A549 treated with DMSO at 1 μM for 4 hours (cell line): ENCODE data around the gene ISCA2. TPM values are rescaled to one million over a fixed set of nuclear protein-coding genes. Genes with fewer than 3 reads are reported as not detected.

Source experiments
- total RNA-seq: library from RNA; stranded (reverse); fragments of 200-300 nt; extraction: Qiagen RNA extraction; gene quantifications from 5 replicates; pipeline ENCODE4 v1.2.3, GENCODE V29; 2022; ENCODE audit warnings: low read depth

Gene ISCA2
- total RNA-seq: 39.1 to 50.1 TPM (median 43.9 TPM) in 5 replicates

GRCh38 chr14:74493343-74494261 lies at the start of gene ISCA2:
ISCA2 (plus strand) TSS chr14:74493765; CDS start chr14:74493775, 10 bp downstream.

GRCh38 chr14:74492776-74493342 lies 706 bp upstream of the ISCA2 start, which contains the start of gene NPC2:
NPC2 (minus strand) TSS chr14:74493305; CDS start chr14:74493274, 31 bp downstream.

Other genes with a start within 250 kb of the ISCA2 start
- 32.9 to 36.4 TPM (median 33.9 TPM) in 5 replicates for gene ABCD4, start 190.8 kb upstream of the ISCA2 start, total RNA-seq
- gene VRTN, start 145.3 kb upstream of the ISCA2 start, total RNA-seq: not detected in 5 replicates
- gene SYNDIG1L, start 67.6 kb upstream of the ISCA2 start, total RNA-seq: not detected in 5 replicates
- gene NPC2, start 460 bp upstream of the ISCA2 start, total RNA-seq: 208 to 323 TPM (median 247 TPM) in 5 replicates
- 10.9 to 15.9 TPM (median 12.1 TPM) in 5 replicates for gene LTBP2, start 118.5 kb downstream of the ISCA2 start, total RNA-seq
- gene AREL1, start 219.3 kb downstream of the ISCA2 start, total RNA-seq: 26.5 to 32.8 TPM (median 28.5 TPM) in 5 replicates
- gene FCF1, start 219.4 kb downstream of the ISCA2 start, total RNA-seq: 49.9 to 67.2 TPM (median 58.9 TPM) in 5 replicates